Suprapubic skin (tissue), 4 donors: Measurements from ENCODE around the gene TBC1D2B. TPM values are rescaled to one million over a fixed set of nuclear protein-coding genes. Genes with fewer than 3 reads are reported as not detected.

Experiments used
- DNase-seq, 2 donors: peaks; one replicate each; pipeline ENCODE4 v3.0.0-alpha.2; 2019; ENCODE audit warnings: low spot score in 2 of 2
- H3K27ac ChIP-seq: fragments of 200-600 bp; sonication (generic); one replicate; pipeline ENCODE4 v1.5.1; 2019
- H3K27me3 ChIP-seq: fragments of 200-600 bp; sonication (generic); one replicate; pipeline ENCODE4 v1.5.1; 2019
- H3K36me3 ChIP-seq: fragments of 200-600 bp; sonication (generic); one replicate; pipeline ENCODE4 v1.5.1; 2019
- H3K4me1 ChIP-seq: fragments of 200-600 bp; sonication (generic); one replicate; pipeline ENCODE4 v1.5.1; 2019
- H3K4me3 ChIP-seq: fragments of 200-600 bp; sonication (generic); one replicate; pipeline ENCODE4 v1.5.1; 2019; ENCODE audit warnings: mild to moderate bottlenecking
- H3K9me3 ChIP-seq: fragments of 200-600 bp; sonication (generic); one replicate; pipeline ENCODE4 v1.5.1; 2019
- EP300 ChIP-seq: sonication (generic); formaldehyde crosslinking; IDR thresholded peaks from one replicate; pipeline ENCODE4 v1.6.1; 2017; ENCODE audit warnings: antibody characterized with exemption
- POLR2A ChIP-seq, 2 donors: fragments of 450-650 bp; IDR thresholded peaks; one replicate each; pipeline ENCODE4 v1.6.1; 2017; ENCODE audit warnings: antibody characterized with exemption in 2 of 2, mild to moderate bottlenecking in 2 of 2, moderate library complexity in 2 of 2
- POLR2AphosphoS5 ChIP-seq, 3 donors: sonication (generic); formaldehyde crosslinking; IDR thresholded peaks; one replicate each; pipeline ENCODE4 v1.6.1; 2017; ENCODE audit warnings: antibody characterized with exemption in 3 of 3
- WGBS: methylation state at CpG from one replicate; pipeline ENCODE4 v1.1.5; 2018; 5-methylcytosine and 5-hydroxymethylcytosine counted together
- total RNA-seq, 4 donors: library from RNA; depleted of rRNA; stranded (reverse); fragments of >200 nt; gene quantifications; one replicate each; pipeline ENCODE4 v1.1.0, GENCODE V29; 2016
- TF ChIP-seq, protein P1 (sequence below), 2 donors: fragments of 200-600 bp in 1 of 2; fragments of 450-650 bp in 1 of 2; sonication (generic) in 1 of 2; IDR thresholded peaks; one replicate each; pipeline ENCODE4 v1.5.1; 2016 to 2019; ENCODE audit warnings: antibody characterized with exemption in 2 of 2, mild to moderate bottlenecking in 1 of 2, moderate library complexity in 1 of 2

TBC1D2B gene
- total RNA-seq, 4 donors from 2014 or later: 27.9 to 126 (median 41.5) TPM

DNA sequence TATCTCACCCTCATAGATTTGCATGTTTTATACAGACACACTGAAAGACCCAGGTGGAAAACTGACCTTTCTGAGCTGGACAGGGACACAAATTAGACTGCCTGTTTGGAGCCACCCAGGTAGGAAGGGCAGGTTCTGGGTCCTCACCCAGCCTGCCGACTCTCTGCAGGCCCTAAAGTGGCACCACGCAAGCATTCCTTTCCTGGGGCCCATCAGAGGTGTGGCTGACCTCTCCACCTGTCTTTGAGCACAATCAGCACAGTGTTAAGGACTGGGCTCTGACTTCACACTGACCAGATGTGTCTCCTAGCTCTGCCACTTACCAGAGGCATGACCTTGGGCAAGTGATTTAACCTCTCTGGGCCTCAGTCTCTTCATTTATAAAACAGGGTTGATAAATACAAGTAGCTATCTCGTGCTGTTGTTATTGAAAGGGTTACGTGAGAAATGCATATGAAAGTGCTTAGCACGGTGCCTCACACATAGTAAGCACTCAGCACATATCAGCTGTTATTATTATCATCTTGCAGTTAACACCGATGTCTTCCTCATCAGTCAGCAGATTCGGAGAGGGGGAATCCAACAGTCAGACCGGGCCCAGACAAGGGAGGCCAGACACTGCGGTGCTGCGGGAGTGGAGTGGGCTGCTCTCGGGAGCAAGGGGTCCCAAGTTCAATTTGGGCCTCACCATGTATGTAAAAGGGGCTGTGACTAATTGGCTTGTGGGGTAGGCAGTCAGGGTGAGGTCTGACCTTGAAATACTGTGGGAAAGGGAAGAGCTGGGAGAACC, 2.0 kb upstream of the TBC1D2B start:
- H3K27ac ChIP-seq: no peak overlapping the region
- DNase-seq: no peak
- no peak overlapping the region for H3K4me3 ChIP-seq
- TF ChIP-seq POLR2A (IDR thresholded peaks at IDR 0.05) (no peak), EP300 (no peak), POLR2AphosphoS5 (IDR thresholded peaks at IDR 0.05) (no peak)
- TF ChIP-seq, protein P1, sequence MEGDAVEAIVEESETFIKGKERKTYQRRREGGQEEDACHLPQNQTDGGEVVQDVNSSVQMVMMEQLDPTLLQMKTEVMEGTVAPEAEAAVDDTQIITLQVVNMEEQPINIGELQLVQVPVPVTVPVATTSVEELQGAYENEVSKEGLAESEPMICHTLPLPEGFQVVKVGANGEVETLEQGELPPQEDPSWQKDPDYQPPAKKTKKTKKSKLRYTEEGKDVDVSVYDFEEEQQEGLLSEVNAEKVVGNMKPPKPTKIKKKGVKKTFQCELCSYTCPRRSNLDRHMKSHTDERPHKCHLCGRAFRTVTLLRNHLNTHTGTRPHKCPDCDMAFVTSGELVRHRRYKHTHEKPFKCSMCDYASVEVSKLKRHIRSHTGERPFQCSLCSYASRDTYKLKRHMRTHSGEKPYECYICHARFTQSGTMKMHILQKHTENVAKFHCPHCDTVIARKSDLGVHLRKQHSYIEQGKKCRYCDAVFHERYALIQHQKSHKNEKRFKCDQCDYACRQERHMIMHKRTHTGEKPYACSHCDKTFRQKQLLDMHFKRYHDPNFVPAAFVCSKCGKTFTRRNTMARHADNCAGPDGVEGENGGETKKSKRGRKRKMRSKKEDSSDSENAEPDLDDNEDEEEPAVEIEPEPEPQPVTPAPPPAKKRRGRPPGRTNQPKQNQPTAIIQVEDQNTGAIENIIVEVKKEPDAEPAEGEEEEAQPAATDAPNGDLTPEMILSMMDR (IDR thresholded peaks at IDR 0.05): no peak
- no peaks in the 10 kb centered on the region for H3K36me3 ChIP-seq
- H3K4me1 ChIP-seq: peaks cover 43% of the 10 kb centered on the region
- WGBS: 96% methylated on average over 11 of the region's 11 CpGs
- no peaks in the 10 kb centered on the region for H3K9me3 ChIP-seq
- H3K27me3 ChIP-seq: no peaks in the 10 kb centered on the region

DNA sequence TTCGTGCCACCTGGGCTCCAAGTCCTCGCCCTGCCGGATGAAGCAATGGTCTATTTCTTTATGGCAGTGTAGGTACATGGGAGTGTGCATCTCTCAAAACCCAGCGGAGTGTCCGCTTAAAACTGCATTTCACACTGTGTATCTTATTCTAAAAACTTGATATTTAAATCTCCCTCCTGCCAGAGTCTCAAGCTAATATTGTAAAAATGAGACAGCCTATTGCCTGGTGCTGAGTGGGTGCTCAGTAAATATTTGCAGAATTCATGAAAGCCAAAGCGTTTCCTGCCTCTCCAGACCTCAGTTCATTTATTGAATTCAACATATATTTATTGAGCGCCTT, 330 bp upstream of the TBC1D2B start:
- peak overlapping the region; percentile 93 for H3K27ac ChIP-seq
- H3K27me3 ChIP-seq: no peaks in the 10 kb centered on the region
- H3K36me3 ChIP-seq: no peaks in the 10 kb centered on the region
- H3K9me3 ChIP-seq: no peaks in the 10 kb centered on the region
- no peak for DNase-seq
- TF ChIP-seq EP300 (no peak), POLR2AphosphoS5 (IDR thresholded peaks at IDR 0.05) (no peak), POLR2A (IDR thresholded peaks at IDR 0.05) (no peak)
- TF ChIP-seq, protein P1 (IDR thresholded peaks at IDR 0.05): no peak
- peak overlapping the region; percentile 94 for H3K4me3 ChIP-seq
- H3K4me1 ChIP-seq: peaks cover 50% of the 10 kb centered on the region
- WGBS: 20% methylated on average over 7 of the region's 7 CpGs

DNA sequence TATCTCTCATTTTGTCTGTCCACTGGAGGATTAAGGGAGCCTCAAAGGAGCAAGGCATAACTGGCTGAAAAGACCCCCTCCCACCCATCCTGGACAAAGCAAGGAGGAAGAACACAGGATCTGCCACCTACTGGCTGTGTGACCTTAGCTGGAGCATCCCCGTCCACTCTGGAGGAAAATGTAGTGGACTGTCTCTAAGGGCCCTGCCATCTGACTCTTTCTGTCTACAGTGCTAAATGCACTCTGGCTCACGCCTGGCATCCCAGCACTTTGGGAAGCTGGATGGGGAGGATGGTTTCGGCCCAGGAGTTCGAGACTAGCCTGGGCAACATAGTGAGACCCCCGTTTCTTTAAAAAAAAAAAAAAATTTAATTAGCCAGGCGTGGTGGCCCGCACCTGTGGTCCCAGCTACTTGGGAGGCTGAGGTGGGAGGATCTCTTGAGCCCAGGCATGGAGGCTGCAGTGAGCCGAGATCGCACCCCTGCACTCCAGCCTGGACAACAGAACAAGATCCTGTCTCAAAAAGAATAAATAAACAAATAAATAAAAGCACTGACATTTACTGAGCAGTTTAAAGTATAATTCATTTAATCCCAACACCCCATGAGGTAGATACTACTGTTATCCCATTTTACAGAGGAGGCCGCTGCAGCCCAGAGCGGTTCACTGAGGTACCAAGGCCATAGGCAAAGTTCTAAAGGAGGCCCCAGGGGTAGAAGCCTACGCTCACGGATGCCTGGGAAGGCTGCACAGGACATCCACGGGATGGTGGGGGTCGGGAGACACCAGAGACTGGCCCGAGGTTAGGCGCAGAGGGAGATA, 1.1 kb downstream of the TBC1D2B start:
- no peak for TF ChIP-seq EP300
- TF ChIP-seq POLR2AphosphoS5 (IDR thresholded peaks at IDR 0.05): no peak
- TF ChIP-seq POLR2A (IDR thresholded peaks at IDR 0.05): no peak
- TF ChIP-seq, protein P1 (IDR thresholded peaks at IDR 0.05): no peak
- no peak for DNase-seq
- H3K27me3 ChIP-seq: no peaks in the 10 kb centered on the region
- WGBS: 23% methylated on average over 17 of the region's 17 CpGs
- no peaks in the 10 kb centered on the region for H3K36me3 ChIP-seq
- peak overlapping the region; percentile 94 for H3K4me3 ChIP-seq
- H3K9me3 ChIP-seq: no peaks in the 10 kb centered on the region
- H3K27ac ChIP-seq: peak overlapping the region; percentile 93
- peaks cover 59% of the 10 kb centered on the region for H3K4me1 ChIP-seq

DNA sequence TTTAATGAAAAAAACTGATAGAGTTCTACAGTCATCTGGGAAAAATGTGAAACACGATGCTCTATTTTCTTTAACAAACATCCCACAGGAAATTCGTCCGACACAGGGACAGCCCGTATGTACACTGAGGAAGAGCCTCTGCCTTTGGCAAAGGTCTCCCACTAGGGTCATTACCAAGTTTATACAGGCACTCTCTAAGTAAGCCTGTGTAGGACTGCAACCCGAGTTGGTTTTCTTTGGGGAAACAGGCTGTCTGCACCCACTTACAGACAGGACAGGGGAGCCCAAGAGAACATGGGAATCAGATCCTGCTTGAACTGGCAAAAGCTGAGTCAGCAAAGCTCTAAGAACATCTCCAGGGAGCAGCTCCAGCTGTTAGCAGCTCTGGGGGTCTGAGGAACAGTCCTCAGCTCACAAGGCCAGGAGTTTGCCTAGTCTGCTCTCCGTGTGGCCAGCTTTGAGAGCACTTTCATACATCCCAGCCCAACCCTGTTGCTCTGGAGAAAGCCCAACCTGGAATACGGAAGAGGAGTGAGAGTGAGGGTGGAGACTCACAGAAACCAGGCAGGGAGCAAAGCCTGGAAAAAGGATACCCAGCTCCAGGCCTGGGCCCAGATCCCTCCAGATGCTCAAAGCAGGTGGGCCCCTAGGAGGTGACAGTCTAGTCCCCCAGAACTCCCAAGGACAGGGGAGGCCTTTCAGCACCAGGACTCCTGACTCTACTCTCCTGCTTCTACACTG, 1.9 kb downstream of the TBC1D2B start:
- Histone ChIP-seq H3K4me1 (peaks cover 65% of the 10 kb centered on the region), H3K36me3 (no peaks in the 10 kb centered on the region), H3K4me3 (peak overlapping the region; percentile 94), H3K27ac (peak overlapping the region; percentile 93), H3K9me3 (no peaks in the 10 kb centered on the region), H3K27me3 (no peaks in the 10 kb centered on the region)
- DNase-seq: peak in 1 of 2 donors; percentile 57
- TF ChIP-seq, protein P1 (IDR thresholded peaks at IDR 0.05): no peak
- TF ChIP-seq POLR2AphosphoS5 (IDR thresholded peaks at IDR 0.05) (no peak), EP300 (no peak), POLR2A (IDR thresholded peaks at IDR 0.05) (no peak)
- 17% methylated on average over 7 of the region's 7 CpGs for WGBS
